Measurements from ENCODE around the gene GALNT2. TPM values are rescaled to one million over a fixed set of nuclear protein-coding genes. Genes with fewer than 3 reads are reported as not detected.

GALNT2 gene
- total and polyA plus RNA-seq, 2 experiments from 2014 or later: 17.8 to 48.3 TPM

DNA sequence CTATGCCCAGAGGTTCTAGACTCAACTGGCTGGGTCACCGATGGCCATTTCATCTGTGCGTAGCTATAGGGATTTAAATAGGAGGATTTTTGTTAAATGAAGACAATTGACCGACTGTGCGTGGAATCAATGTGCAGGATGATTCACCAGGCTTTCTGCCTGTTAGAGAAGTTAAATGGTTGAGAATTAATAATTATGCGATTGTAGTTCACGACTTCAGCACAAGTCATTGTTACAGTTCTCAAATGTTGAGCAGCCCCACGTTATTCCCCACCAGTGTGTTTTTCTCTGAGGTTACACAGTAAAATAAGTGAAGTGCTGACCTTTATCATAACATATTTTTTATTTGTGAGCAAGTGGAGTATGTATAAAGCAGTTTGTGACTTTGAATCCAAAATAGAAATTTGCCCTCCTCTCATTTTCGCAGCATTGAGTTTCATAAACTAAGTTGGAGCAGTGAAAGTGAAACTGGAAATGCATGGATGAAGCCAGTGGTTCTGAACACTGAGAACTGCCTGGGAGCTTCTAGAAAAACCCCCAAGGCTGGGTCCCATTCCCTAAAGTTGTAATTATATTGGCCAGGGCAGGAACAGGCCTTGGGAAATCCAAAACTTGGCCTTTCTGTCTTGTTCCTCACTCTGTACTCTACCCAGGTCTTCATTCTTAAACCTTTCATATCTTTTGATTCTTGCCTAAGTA, 102.6 kb downstream of the GALNT2 start (continued):
- TF ChIP-seq, protein P1, sequence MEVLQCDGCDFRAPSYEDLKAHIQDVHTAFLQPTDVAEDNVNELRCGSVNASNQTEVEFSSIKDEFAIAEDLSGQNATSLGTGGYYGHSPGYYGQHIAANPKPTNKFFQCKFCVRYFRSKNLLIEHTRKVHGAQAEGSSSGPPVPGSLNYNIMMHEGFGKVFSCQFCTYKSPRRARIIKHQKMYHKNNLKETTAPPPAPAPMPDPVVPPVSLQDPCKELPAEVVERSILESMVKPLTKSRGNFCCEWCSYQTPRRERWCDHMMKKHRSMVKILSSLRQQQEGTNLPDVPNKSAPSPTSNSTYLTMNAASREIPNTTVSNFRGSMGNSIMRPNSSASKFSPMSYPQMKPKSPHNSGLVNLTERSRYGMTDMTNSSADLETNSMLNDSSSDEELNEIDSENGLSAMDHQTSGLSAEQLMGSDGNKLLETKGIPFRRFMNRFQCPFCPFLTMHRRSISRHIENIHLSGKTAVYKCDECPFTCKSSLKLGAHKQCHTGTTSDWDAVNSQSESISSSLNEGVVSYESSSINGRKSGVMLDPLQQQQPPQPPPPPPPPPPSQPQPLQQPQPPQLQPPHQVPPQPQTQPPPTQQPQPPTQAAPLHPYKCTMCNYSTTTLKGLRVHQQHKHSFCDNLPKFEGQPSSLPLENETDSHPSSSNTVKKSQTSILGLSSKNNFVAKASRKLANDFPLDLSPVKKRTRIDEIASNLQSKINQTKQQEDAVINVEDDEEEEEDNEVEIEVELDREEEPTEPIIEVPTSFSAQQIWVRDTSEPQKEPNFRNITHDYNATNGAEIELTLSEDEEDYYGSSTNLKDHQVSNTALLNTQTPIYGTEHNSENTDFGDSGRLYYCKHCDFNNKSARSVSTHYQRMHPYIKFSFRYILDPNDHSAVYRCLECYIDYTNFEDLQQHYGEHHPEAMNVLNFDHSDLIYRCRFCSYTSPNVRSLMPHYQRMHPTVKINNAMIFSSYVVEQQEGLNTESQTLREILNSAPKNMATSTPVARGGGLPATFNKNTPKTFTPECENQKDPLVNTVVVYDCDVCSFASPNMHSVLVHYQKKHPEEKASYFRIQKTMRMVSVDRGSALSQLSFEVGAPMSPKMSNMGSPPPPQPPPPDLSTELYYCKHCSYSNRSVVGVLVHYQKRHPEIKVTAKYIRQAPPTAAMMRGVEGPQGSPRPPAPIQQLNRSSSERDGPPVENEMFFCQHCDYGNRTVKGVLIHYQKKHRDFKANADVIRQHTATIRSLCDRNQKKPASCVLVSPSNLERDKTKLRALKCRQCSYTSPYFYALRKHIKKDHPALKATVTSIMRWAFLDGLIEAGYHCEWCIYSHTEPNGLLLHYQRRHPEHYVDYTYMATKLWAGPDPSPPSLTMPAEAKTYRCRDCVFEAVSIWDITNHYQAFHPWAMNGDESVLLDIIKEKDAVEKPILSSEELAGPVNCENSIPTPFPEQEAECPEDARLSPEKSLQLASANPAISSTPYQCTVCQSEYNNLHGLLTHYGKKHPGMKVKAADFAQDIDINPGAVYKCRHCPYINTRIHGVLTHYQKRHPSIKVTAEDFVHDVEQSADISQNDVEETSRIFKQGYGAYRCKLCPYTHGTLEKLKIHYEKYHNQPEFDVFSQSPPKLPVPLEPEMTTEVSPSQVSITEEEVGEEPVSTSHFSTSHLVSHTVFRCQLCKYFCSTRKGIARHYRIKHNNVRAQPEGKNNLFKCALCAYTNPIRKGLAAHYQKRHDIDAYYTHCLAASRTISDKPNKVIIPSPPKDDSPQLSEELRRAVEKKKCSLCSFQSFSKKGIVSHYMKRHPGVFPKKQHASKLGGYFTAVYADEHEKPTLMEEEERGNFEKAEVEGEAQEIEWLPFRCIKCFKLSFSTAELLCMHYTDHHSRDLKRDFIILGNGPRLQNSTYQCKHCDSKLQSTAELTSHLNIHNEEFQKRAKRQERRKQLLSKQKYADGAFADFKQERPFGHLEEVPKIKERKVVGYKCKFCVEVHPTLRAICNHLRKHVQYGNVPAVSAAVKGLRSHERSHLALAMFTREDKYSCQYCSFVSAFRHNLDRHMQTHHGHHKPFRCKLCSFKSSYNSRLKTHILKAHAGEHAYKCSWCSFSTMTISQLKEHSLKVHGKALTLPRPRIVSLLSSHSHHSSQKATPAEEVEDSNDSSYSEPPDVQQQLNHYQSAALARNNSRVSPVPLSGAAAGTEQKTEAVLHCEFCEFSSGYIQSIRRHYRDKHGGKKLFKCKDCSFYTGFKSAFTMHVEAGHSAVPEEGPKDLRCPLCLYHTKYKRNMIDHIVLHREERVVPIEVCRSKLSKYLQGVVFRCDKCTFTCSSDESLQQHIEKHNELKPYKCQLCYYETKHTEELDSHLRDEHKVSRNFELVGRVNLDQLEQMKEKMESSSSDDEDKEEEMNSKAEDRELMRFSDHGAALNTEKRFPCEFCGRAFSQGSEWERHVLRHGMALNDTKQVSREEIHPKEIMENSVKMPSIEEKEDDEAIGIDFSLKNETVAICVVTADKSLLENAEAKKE (CRISPR knock-in tag; IDR thresholded peaks at IDR 0.05): no peak

DNA sequence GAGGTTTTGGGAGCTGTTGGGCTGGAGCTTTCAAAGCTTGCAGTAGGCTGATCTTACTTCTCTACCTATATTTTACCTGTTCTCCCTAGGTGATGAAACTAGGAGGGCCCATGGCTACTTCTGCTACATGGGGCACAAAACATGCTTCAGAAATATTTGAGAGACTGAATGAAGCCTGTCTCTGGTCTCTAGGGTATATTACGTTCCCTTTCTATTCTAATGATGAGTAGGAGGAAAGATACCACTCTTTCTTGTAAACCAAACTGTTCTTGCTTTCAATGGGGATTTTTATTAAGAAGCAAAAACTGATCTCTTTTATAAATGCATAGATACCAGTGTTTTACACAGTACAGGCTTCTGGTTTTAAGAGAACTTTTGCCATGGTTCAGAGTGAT, 103.1 kb downstream of the GALNT2 start:
- H3K4me3 ChIP-seq: no peak overlapping the region
- Mint-ChIP-seq H3K9me3 (peaks cover 10% of the 10 kb centered on the region; the same call in 2 of the 3 replicates), H3K27me3 (ENCODE audit: insufficient read depth, low read depth, poor library complexity) (peaks cover 2% of the 10 kb centered on the region), H3K27ac (no peak overlapping the region), H3K36me3 (ENCODE audit: low read depth) (peaks cover 7% of the 10 kb centered on the region; the same call in 2 of the 3 replicates), H3K4me1 (peaks cover 45% of the 10 kb centered on the region), H3K4me3 (no peak overlapping the region)
- H3K9me2 ChIP-seq (ENCODE audit: insufficient read depth): no peaks in the 10 kb centered on the region
- H3K27me3 ChIP-seq (ENCODE audit: insufficient read depth): no peaks in the 10 kb centered on the region
- no peak overlapping the region for H2AFZ ChIP-seq
- no peaks in the 10 kb centered on the region for H3F3A ChIP-seq (replicated peaks; ENCODE audit: low read depth)
- no peak overlapping the region for H3K27ac ChIP-seq (ENCODE audit: low read depth)
- H3K36me3 ChIP-seq (ENCODE audit: insufficient read depth): no peaks in the 10 kb centered on the region
- no peak overlapping the region for H3K4me2 ChIP-seq
- no peak for DNase-seq (ENCODE audit: low spot score)
- peaks cover 33% of the 10 kb centered on the region for H3K79me2 ChIP-seq (replicated peaks; ENCODE audit: insufficient read depth)
- H3K4me1 ChIP-seq (ENCODE audit: insufficient read depth): peaks cover 11% of the 10 kb centered on the region
- no peak for ATAC-seq
- H4K20me1 ChIP-seq (replicated peaks; ENCODE audit: insufficient read depth): no peaks in the 10 kb centered on the region
- TF ChIP-seq, protein P2, sequence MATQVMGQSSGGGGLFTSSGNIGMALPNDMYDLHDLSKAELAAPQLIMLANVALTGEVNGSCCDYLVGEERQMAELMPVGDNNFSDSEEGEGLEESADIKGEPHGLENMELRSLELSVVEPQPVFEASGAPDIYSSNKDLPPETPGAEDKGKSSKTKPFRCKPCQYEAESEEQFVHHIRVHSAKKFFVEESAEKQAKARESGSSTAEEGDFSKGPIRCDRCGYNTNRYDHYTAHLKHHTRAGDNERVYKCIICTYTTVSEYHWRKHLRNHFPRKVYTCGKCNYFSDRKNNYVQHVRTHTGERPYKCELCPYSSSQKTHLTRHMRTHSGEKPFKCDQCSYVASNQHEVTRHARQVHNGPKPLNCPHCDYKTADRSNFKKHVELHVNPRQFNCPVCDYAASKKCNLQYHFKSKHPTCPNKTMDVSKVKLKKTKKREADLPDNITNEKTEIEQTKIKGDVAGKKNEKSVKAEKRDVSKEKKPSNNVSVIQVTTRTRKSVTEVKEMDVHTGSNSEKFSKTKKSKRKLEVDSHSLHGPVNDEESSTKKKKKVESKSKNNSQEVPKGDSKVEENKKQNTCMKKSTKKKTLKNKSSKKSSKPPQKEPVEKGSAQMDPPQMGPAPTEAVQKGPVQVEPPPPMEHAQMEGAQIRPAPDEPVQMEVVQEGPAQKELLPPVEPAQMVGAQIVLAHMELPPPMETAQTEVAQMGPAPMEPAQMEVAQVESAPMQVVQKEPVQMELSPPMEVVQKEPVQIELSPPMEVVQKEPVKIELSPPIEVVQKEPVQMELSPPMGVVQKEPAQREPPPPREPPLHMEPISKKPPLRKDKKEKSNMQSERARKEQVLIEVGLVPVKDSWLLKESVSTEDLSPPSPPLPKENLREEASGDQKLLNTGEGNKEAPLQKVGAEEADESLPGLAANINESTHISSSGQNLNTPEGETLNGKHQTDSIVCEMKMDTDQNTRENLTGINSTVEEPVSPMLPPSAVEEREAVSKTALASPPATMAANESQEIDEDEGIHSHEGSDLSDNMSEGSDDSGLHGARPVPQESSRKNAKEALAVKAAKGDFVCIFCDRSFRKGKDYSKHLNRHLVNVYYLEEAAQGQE (IDR thresholded peaks at IDR 0.05; ENCODE audit: unreplicated experiment): no peak
- TF ChIP-seq ZNF331 (CRISPR knock-in tag; IDR thresholded peaks at IDR 0.05; ENCODE audit: low read depth) (no peak), ZNF114 (CRISPR knock-in tag; IDR thresholded peaks at IDR 0.05) (no peak), STAT1 (IDR thresholded peaks at IDR 0.05; ENCODE audit: unreplicated experiment) (no peak)
- TF ChIP-seq, protein P1 (CRISPR knock-in tag; IDR thresholded peaks at IDR 0.05): no peak

Measured in GM23338 (cell line).